Hematopoietic multipotent progenitor cell treated with erythropoietin and hydrocortisone succinate and interleukin-3 and kit ligand, for 17 days (in vitro differentiated cells): ENCODE measurements around the gene CEP192.

Source experiments
- DNase-seq: peaks from one replicate; pipeline ENCODE4 v3.0.0-alpha.2; 2015; ENCODE audit warnings: low spot score

CEP192 gene

GRCh38 chr18:13138420-13139139 is 147.4 kb downstream of the CEP192 start:
- DNase-seq: no peak

- no peak for DNase-seq
Observed at GRCh38 chr18:13139885-13140450, 148.8 kb downstream of the CEP192 start.

GRCh38 chr18:13141209-13141608 is 150.0 kb downstream of the CEP192 start:
- DNase-seq: no peak

- DNase-seq: no peak
Observed at GRCh38 chr18:13145636-13146190, 154.6 kb downstream of the CEP192 start.

GRCh38 chr18:13147130-13147529 is 156.0 kb downstream of the CEP192 start:
- no peak for DNase-seq

GRCh38 chr18:13151656-13152055 is 160.5 kb downstream of the CEP192 start:
- DNase-seq: no peak

- DNase-seq: no peak
Observed at GRCh38 chr18:13158428-13158827, 167.3 kb downstream of the CEP192 start.

- DNase-seq: peak; percentile 73
Observed at GRCh38 chr18:13159579-13159978, 168.4 kb downstream of the CEP192 start.

GRCh38 chr18:13161276-13161899 is 170.2 kb downstream of the CEP192 start:
- no peak for DNase-seq

GRCh38 chr18:13163167-13163927 is 172.2 kb downstream of the CEP192 start:
- no peak for DNase-seq

GRCh38 chr18:13164406-13164805 is 173.2 kb downstream of the CEP192 start:
- DNase-seq: no peak

- no peak for DNase-seq
Observed at GRCh38 chr18:13165636-13166423, 174.7 kb downstream of the CEP192 start.

- no peak for DNase-seq
Observed at GRCh38 chr18:13173578-13174145, 182.5 kb downstream of the CEP192 start.
